CD8-positive, alpha-beta memory T cell (primary cell): ENCODE measurements around the gene CDYL2. TPM values are rescaled to one million over a fixed set of nuclear protein-coding genes. Genes with fewer than 3 reads are reported as not detected.

Source experiments
- CTCF ChIA-PET: fragments of 350-600 bp; sonication (Branson Sonifier 250); formaldehyde crosslinking; loops from one replicate; lab custom pipeline; 2021; ENCODE audit warnings: antibody characterized with exemption; lab: Charles Lee
- POLR2A ChIA-PET: fragments of 350-600 bp; sonication (Branson Sonifier 250); formaldehyde crosslinking; loops from one replicate; lab custom pipeline; 2021; ENCODE audit warnings: antibody characterized with exemption; lab: Charles Lee
- DNase-seq, 5 donors: peaks; one replicate each; pipeline versions ENCODE4 v3.0.0 to v3.0.0-alpha.2; 2020 to 2022; ENCODE audit warnings: mixed read lengths in 1 of 5
- H3K27ac ChIP-seq: one replicate; pipeline ENCODE4 v1.7.0; 2013; ENCODE audit warnings: low read depth, mild to moderate bottlenecking, low read length, moderate library complexity
- H3K27me3 ChIP-seq: 2 replicates; pipeline ENCODE4 v1.7.0; 2013; ENCODE audit warnings: low read length, mild to moderate bottlenecking; ENCODE audit not compliant: insufficient read depth, poor library complexity, severe bottlenecking
- H3K36me3 ChIP-seq: 2 replicates; pipeline ENCODE4 v1.7.0; 2013; ENCODE audit warnings: mild to moderate bottlenecking, low read length, moderate library complexity; ENCODE audit not compliant: insufficient read depth
- H3K4me1 ChIP-seq: 2 replicates; pipeline ENCODE4 v1.7.0; 2013; ENCODE audit warnings: mild to moderate bottlenecking, low read length, moderate library complexity; ENCODE audit not compliant: insufficient read depth
- H3K4me3 ChIP-seq: 2 replicates; pipeline ENCODE4 v1.7.0; 2013; ENCODE audit warnings: mild to moderate bottlenecking, low read length
- H3K9me3 ChIP-seq: 2 replicates; pipeline ENCODE4 v1.7.0; 2013; ENCODE audit warnings: mild to moderate bottlenecking, low read length
- H3K27ac Mint-ChIP-seq, 8 donors: one replicate each; pipeline ENCODE4 v1.8.0; 2020 to 2021; ENCODE audit warnings: mixed read lengths in 8 of 8, mild to moderate bottlenecking in 6 of 8, inconsistent platforms in 3 of 8, moderate library complexity in 3 of 8
- H3K27me3 Mint-ChIP-seq, 2 donors: one replicate each; pipeline ENCODE4 v1.8.0; 2020 to 2021; ENCODE audit warnings: mixed read lengths in 2 of 2, mild to moderate bottlenecking in 1 of 2, moderate library complexity in 1 of 2
- H3K36me3 Mint-ChIP-seq, 3 donors: one replicate each; pipeline ENCODE4 v1.8.0; 2020 to 2021; ENCODE audit warnings: mixed read lengths in 3 of 3, inconsistent platforms in 1 of 3, mild to moderate bottlenecking in 1 of 3
- H3K4me1 Mint-ChIP-seq, 3 donors: one replicate each; pipeline ENCODE4 v1.8.0; 2020 to 2021; ENCODE audit warnings: mixed read lengths in 3 of 3, inconsistent platforms in 1 of 3, mild to moderate bottlenecking in 1 of 3
- H3K4me3 Mint-ChIP-seq, 7 donors: one replicate each; pipeline ENCODE4 v1.8.0; 2020 to 2021; ENCODE audit warnings: mixed read lengths in 7 of 7, mild to moderate bottlenecking in 6 of 7, moderate library complexity in 4 of 7, inconsistent platforms in 2 of 7
- H3K9me3 Mint-ChIP-seq, 5 donors: one replicate each; pipeline ENCODE4 v1.8.0; 2020 to 2022; ENCODE audit warnings: mixed read lengths in 5 of 5, mild to moderate bottlenecking in 3 of 5, moderate library complexity in 2 of 5, inconsistent platforms in 1 of 5
- polyA plus RNA-seq: library from polyadenylated mRNA; unstranded; fragments of 300-500 nt; fragmentation: Illumina TruSeq; gene quantifications from one replicate; pipeline ENCODE4 v1.2.3, GENCODE V29; 2021
- total RNA-seq, 2 experiments: library from RNA; stranded (reverse); gene quantifications; one replicate each; pipeline ENCODE4 v1.2.3, GENCODE V29; 2021

CDYL2 gene
- total and polyA plus RNA-seq, 3 experiments from 2014 or later: 3.8 to 42.0 (median 40.6) TPM

DNA sequence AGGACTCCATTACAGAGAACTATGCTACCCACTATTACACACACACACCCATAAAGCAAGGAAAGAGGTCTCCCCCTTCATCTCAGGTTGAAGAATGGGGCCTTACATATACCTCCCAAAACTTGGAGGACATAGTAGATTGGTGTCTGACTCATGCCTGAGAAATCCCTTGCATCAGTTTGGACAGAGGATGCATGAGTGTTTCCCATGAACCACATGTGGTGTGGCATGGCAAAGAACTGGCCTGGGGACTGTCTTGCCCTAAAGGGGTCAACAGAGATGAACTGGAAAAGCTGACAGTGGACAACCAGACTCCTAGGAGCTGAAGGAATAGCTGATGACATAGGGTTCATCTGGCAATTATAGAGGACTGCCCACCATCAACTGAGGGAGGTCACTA is 209.6 kb downstream of the CDYL2 start:
- H3K27me3 Mint-ChIP-seq: peaks cover 0 to 15% of the 10 kb centered on the region in 2 donors
- peaks cover 4% of the 10 kb centered on the region for H3K27me3 ChIP-seq
- no peak for DNase-seq
- H3K4me3 ChIP-seq: no peak overlapping the region
- POLR2A ChIA-PET: no interaction called here
- H3K4me1 Mint-ChIP-seq: peaks cover 21 to 25% (median 25%) of the 10 kb centered on the region in 3 donors
- no peaks in the 10 kb centered on the region for H3K9me3 ChIP-seq
- peaks cover 18% of the 10 kb centered on the region for H3K4me1 ChIP-seq
- H3K36me3 ChIP-seq: no peaks in the 10 kb centered on the region
- no peak overlapping the region for H3K27ac ChIP-seq
- no peaks in the 10 kb centered on the region for H3K9me3 Mint-ChIP-seq
- no peak overlapping the region for H3K27ac Mint-ChIP-seq
- CTCF ChIA-PET: no interaction called here
- H3K4me3 Mint-ChIP-seq: no peak overlapping the region
- H3K36me3 Mint-ChIP-seq: peaks cover 1 to 8% (median 4%) of the 10 kb centered on the region in 3 donors

DNA sequence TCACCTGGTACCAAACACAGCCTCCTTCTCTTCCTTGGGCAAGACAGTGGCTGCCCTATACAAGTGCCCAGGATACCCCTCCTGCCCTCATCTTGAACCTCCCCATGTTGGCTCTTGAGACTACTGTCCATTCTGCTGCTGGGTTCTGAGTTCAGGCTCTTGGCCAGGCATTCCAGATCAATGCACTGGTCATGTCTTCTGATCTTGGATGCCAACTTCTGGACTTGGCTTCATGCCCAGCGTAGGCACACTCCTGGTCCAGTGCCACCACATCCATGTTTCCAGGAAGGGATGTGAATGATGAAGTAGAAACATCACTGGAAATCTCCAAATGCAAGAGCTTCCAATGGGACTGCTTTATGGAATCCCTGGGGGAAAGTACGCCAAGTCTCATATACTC is 212.1 kb downstream of the CDYL2 start:
- no peak overlapping the region for H3K4me3 ChIP-seq

DNA sequence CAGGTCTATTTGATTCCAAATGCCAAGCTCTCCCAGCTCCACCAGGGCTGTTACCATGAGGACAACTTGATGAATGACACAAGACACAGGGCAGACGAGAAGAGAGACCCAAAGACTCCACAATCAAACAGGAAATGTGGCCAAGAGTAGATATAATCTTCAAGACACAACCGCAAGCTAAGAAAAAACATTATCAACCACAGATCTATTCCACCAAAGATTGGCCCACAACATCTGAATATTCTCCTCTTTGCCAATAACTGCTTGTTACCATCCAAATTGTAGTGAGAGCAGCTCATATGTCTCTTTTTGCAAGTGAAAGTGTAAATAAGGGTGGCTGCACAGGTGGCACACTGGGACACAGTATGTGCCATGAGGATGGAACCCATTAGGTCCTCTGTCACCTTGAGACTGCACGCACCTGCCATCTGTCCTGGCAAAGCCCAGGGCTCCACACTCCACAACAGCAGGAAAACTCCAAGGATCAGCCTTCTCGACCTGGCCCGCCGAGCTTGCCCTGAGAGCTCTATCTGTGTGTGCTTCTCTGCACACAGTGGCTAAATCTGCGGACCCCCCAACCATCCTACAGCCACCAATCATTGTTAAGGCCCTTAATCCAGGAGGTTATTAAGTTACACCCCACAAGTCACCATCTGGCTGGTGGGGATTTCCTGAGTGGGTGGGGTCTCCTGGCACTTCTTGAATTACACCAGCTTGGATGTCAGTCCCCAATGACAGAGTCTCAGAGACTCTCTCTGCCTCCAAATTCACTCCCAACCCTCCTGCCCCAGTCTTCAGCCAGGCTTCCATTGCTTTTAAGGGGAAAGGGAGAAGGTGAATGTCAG is 213.1 kb downstream of the CDYL2 start:
- Histone ChIP-seq H3K27me3 (peaks cover 4% of the 10 kb centered on the region), H3K4me3 (peak overlapping the region; percentile 30), H3K36me3 (no peaks in the 10 kb centered on the region), H3K27ac (no peak overlapping the region), H3K4me1 (peaks cover 18% of the 10 kb centered on the region), H3K9me3 (no peaks in the 10 kb centered on the region)
- Mint-ChIP-seq H3K4me1 (peaks cover 29 to 44% (median 36%) of the 10 kb centered on the region in 3 donors), H3K27ac (peak overlapping the region in 7 of 8 donors; percentile 8 to 68 (median 40)), H3K27me3 (peaks cover 18 to 23% of the 10 kb centered on the region in 2 donors), H3K9me3 (no peaks in the 10 kb centered on the region), H3K4me3 (peak overlapping the region; percentile 9 to 76 (median 59)), H3K36me3 (peaks cover 0 to 13% (median 3%) of the 10 kb centered on the region in 3 donors)
- DNase-seq: peak in 4 of 5 donors; percentile 3 to 74 (median 71)
- ChIA-PET POLR2A (interaction anchor here (0.6 to 1.7 kb wide), 3 partner anchors 11 to 222 kb away, joined by 3 to 21 read pairs (median 3); no protein-coding TSS in a partner anchor), CTCF (interaction anchor here (1.1 to 2.9 kb wide), 2 partner anchors 11 to 13 kb away, joined by 4 to 17 read pairs; no protein-coding TSS in a partner anchor)

More for the DNA sequence above, 212.1 kb downstream of the CDYL2 start:
- peaks cover 18% of the 10 kb centered on the region for H3K4me1 ChIP-seq
- H3K27me3 ChIP-seq: peaks cover 4% of the 10 kb centered on the region
- CTCF ChIA-PET: no interaction called here
- H3K36me3 Mint-ChIP-seq: peaks cover 0 to 13% (median 6%) of the 10 kb centered on the region in 3 donors
- POLR2A ChIA-PET: no interaction called here
- no peaks in the 10 kb centered on the region for H3K9me3 Mint-ChIP-seq
- H3K27me3 Mint-ChIP-seq: peaks cover 12 to 24% of the 10 kb centered on the region in 2 donors
- no peak overlapping the region for H3K27ac ChIP-seq
- peak overlapping the region in 2 of 8 donors; percentile 5 to 40 for H3K27ac Mint-ChIP-seq
- no peaks in the 10 kb centered on the region for H3K9me3 ChIP-seq
- H3K36me3 ChIP-seq: no peaks in the 10 kb centered on the region
- H3K4me3 Mint-ChIP-seq: peak overlapping the region in 3 of 7 donors; percentile 7 to 59 (median 42)
- H3K4me1 Mint-ChIP-seq: peaks cover 24 to 34% (median 29%) of the 10 kb centered on the region in 3 donors
- no peak for DNase-seq

DNA sequence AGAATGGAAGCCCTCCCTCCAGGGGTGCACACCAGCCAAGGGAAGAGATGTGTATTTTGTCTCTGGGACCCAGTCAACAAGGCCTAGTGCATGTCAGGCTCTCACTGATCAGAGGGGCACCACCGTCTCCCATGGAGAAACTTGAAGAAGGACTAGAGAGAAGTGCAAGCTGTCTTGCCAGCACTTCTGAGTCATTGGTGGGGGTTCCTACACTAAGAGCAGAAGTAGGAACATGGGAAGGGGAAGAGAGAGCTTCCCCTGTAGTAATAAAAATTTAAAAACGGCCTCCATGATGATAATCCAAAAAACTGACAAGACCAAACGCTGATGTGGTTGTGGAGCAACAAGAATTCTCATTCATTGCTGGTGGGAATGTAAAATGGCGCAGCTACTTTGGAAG is 217.3 kb downstream of the CDYL2 start:
- Mint-ChIP-seq H3K36me3 (peaks cover 0 to 9% (median 0%) of the 10 kb centered on the region in 3 donors), H3K27me3 (peaks cover 10 to 18% of the 10 kb centered on the region in 2 donors), H3K27ac (no peak overlapping the region), H3K4me1 (peaks cover 34 to 57% (median 51%) of the 10 kb centered on the region in 3 donors), H3K4me3 (no peak overlapping the region), H3K9me3 (peaks cover 0 to 1% (median 0%) of the 10 kb centered on the region in 5 donors)
- no peaks in the 10 kb centered on the region for H3K27me3 ChIP-seq
- H3K4me1 ChIP-seq: peaks cover 20% of the 10 kb centered on the region
- POLR2A ChIA-PET: no interaction called here
- no peak for DNase-seq
- no peak overlapping the region for H3K27ac ChIP-seq
- H3K36me3 ChIP-seq: no peaks in the 10 kb centered on the region
- no peaks in the 10 kb centered on the region for H3K9me3 ChIP-seq
- no peak overlapping the region for H3K4me3 ChIP-seq
- CTCF ChIA-PET: interaction anchor here (0.8 kb wide), 1 partner anchor 222 kb away, joined by 3 read pairs; no protein-coding TSS in a partner anchor

DNA sequence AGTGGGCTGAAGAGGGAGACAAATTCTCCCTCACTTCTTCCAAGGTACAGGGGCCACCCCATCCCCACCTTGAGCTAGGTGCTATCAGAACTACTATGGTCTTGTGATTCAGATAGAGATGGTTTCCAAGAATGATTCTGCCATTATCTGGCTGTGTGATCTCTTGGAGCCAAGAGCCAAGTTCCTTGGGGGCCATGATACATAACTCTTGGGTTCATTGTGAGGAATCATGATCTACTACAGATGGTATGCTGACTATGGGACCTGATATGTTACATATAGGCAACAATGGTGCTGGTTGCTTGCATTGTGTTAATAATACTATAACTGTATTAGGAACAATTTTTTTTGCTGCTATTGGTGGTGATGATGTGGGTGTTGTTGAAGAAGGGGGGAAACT is 217.9 kb downstream of the CDYL2 start:
- Histone ChIP-seq H3K36me3 (no peaks in the 10 kb centered on the region), H3K27ac (no peak overlapping the region), H3K4me3 (no peak overlapping the region), H3K27me3 (no peaks in the 10 kb centered on the region), H3K4me1 (peaks cover 18% of the 10 kb centered on the region), H3K9me3 (no peaks in the 10 kb centered on the region)
- no peak for DNase-seq
- Mint-ChIP-seq H3K36me3 (peaks cover 0 to 9% (median 0%) of the 10 kb centered on the region in 3 donors), H3K9me3 (peaks cover 0 to 1% (median 0%) of the 10 kb centered on the region in 5 donors), H3K4me1 (peaks cover 29 to 57% (median 50%) of the 10 kb centered on the region in 3 donors), H3K4me3 (peak overlapping the region in 1 of 7 donors; percentile 15), H3K27me3 (peaks cover 10 to 18% of the 10 kb centered on the region in 2 donors), H3K27ac (no peak overlapping the region)
- CTCF ChIA-PET: interaction anchor here (0.8 kb wide), 1 partner anchor 222 kb away, joined by 3 read pairs; no protein-coding TSS in a partner anchor
- POLR2A ChIA-PET: no interaction called here

DNA sequence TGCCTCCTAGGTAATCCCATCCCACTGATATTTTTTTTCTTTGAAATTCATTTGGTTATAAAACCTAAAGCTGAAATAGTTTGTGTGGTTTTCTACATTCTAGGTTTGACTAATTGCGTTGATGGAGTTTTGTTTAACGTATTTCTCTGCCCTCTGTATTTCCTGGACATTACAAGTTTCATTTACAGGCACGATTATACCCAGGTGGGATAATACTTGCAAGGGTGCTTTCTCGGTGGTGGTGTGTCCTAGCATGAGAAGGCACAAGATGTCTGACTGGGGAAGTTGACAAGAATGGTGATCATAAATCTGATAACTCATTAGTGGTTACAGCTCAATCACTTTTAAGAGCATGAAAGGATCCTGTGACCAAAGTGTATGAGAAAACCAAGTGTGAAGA is 218.6 kb downstream of the CDYL2 start:
- no peak for DNase-seq
- no peaks in the 10 kb centered on the region for H3K27me3 ChIP-seq
- CTCF ChIA-PET: no interaction called here
- peaks cover 10 to 18% of the 10 kb centered on the region in 2 donors for H3K27me3 Mint-ChIP-seq
- peak overlapping the region in 1 of 8 donors; percentile 10 for H3K27ac Mint-ChIP-seq
- H3K27ac ChIP-seq: no peak overlapping the region
- peaks cover 29 to 57% (median 50%) of the 10 kb centered on the region in 3 donors for H3K4me1 Mint-ChIP-seq
- H3K36me3 ChIP-seq: no peaks in the 10 kb centered on the region
- H3K4me3 ChIP-seq: no peak overlapping the region
- H3K36me3 Mint-ChIP-seq: peaks cover 0 to 9% (median 0%) of the 10 kb centered on the region in 3 donors
- POLR2A ChIA-PET: no interaction called here
- peaks cover 0 to 1% (median 0%) of the 10 kb centered on the region in 5 donors for H3K9me3 Mint-ChIP-seq
- H3K4me3 Mint-ChIP-seq: peak overlapping the region in 5 of 7 donors; percentile 12 to 41 (median 32)
- peaks cover 18% of the 10 kb centered on the region for H3K4me1 ChIP-seq
- no peaks in the 10 kb centered on the region for H3K9me3 ChIP-seq

DNA sequence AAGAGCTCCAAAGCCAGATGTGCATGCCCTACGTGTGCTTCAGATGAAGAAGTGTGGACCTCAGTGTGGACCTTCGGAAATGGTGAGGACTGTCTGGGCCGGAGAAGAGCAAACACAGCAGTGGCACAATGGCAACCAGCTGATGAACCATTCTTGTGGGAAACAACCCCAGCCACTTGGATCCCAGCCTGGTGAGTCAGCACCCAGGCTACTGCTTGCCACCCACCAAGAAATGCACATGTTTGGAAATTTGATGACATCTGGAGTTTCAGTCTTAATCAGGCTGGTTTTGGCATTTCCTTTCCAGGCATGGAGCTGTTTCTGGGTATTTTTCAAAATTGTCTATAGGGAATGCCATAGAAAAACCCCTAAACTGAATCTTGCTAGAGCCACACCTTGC is 220.9 kb downstream of the CDYL2 start:
- Mint-ChIP-seq H3K36me3 (peaks cover 0 to 6% (median 0%) of the 10 kb centered on the region in 3 donors), H3K27ac (no peak overlapping the region), H3K9me3 (peaks cover 0 to 1% (median 0%) of the 10 kb centered on the region in 5 donors), H3K4me1 (peaks cover 38 to 63% (median 61%) of the 10 kb centered on the region in 3 donors), H3K4me3 (no peak overlapping the region), H3K27me3 (peaks cover 7 to 11% of the 10 kb centered on the region in 2 donors)
- H3K4me1 ChIP-seq: peaks cover 36% of the 10 kb centered on the region
- CTCF ChIA-PET: interaction anchor here (0.6 kb wide), 1 partner anchor 246 kb away, joined by 3 read pairs; no protein-coding TSS in a partner anchor
- H3K27me3 ChIP-seq: no peaks in the 10 kb centered on the region
- H3K36me3 ChIP-seq: no peaks in the 10 kb centered on the region
- no peak for DNase-seq
- no peak overlapping the region for H3K4me3 ChIP-seq
- no peaks in the 10 kb centered on the region for H3K9me3 ChIP-seq
- POLR2A ChIA-PET: no interaction called here
- H3K27ac ChIP-seq: no peak overlapping the region
